Spinal cord (tissue), 10 donors: Measurements from ENCODE around the gene PLD6. TPM values are rescaled to one million over a fixed set of nuclear protein-coding genes. Genes with fewer than 3 reads are reported as not detected.
A peak's percentile ranks its signal among the peaks of the same experiment; 100 is the strongest.

Experiments
- DNase-seq, 6 donors: peaks; one replicate each; pipeline versions ENCODE4 v3.0.0 to v3.0.0-alpha.2; 2013 to 2015; ENCODE audit warnings: low spot score in 6 of 6, low read depth in 4 of 6
- H3K27ac ChIP-seq: one replicate; pipeline ENCODE4 v1.5.1; 2013; ENCODE audit warnings: low read depth, low read length, control low read depth
- H3K27me3 ChIP-seq: one replicate; pipeline ENCODE4 v1.6.1; 2013; ENCODE audit warnings: low read length; ENCODE audit not compliant: control insufficient read depth, insufficient read depth
- H3K36me3 ChIP-seq: one replicate; pipeline ENCODE4 v1.6.1; 2013; ENCODE audit warnings: low read length; ENCODE audit not compliant: control insufficient read depth, insufficient read depth
- H3K4me1 ChIP-seq: one replicate; pipeline ENCODE4 v1.6.1; 2013; ENCODE audit warnings: low read length; ENCODE audit not compliant: control insufficient read depth, insufficient read depth
- H3K4me3 ChIP-seq: one replicate; pipeline ENCODE4 v1.5.1; 2013; ENCODE audit warnings: low read depth, low read length, control low read depth
- H3K9me3 ChIP-seq: one replicate; pipeline ENCODE4 v1.6.1; 2013; ENCODE audit warnings: low read length; ENCODE audit not compliant: control insufficient read depth, insufficient read depth
- WGBS: methylation state at CpG from one replicate; pipeline ENCODE4 v1.1.5; 2013; ENCODE audit warnings: missing lambda C conversion rate; ENCODE audit not compliant: insufficient coverage; 5-methylcytosine and 5-hydroxymethylcytosine counted together
- polyA plus RNA-seq, 2 donors: library from polyadenylated mRNA; unstranded; fragments of 120-200 nt; gene quantifications; one replicate each; pipeline ENCODE4 v1.2.1, GENCODE V29; 2013; ENCODE audit not compliant: insufficient read length in 2 of 2
- total RNA-seq, 2 donors: library from RNA; depleted of rRNA in 1 of 2; stranded (reverse); fragments of 120-200 nt in 1 of 2; fragments of >200 nt in 1 of 2; gene quantifications; one replicate each; pipeline versions ENCODE4 v1.2.3 to v1.2.4, GENCODE V29; 2013 to 2014
- donor health status: healthy.

PLD6 gene
- total and polyA plus RNA-seq, 4 donors, result 10.2 to 14.7 (median 11.8) TPM

DNA sequence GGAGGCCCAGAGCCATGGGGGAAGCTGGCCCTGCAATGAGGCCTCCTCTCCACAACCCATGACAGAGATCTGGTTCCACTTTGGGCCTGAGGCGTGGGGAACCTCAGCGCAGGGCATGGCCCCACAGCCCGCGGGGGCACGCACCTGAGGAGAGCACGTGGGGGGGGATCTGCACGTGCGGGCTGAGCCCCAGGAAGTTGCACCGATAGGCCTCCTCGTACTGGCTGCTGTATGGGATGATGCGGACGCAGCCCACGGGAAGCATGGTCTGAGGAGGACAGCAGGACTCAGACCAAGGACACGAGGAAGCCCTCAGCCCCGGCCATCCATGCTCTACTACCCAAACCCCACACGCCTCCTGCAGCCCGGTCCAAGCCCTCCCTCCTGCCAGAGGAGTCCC lies 10.1 kb upstream of the PLD6 start:
- H3K36me3 ChIP-seq, result peaks cover 95% of the 10 kb centered on the region
- no peak for DNase-seq
- no peaks in the 10 kb centered on the region for H3K9me3 ChIP-seq
- no peaks in the 10 kb centered on the region for H3K4me1 ChIP-seq
- WGBS, result 96% methylated on average over 13 of the region's 17 CpGs
- no peak overlapping the region for H3K27ac ChIP-seq
- H3K4me3 ChIP-seq, result no peak overlapping the region
- no peaks in the 10 kb centered on the region for H3K27me3 ChIP-seq

GRCh38 chr17:17215575-17215974 lies 9.4 kb upstream of the PLD6 start:
- no peak overlapping the region for H3K4me3 ChIP-seq
- H3K4me1 ChIP-seq, result no peaks in the 10 kb centered on the region
- H3K27ac ChIP-seq, result no peak overlapping the region
- DNase-seq, result no peak
- no peaks in the 10 kb centered on the region for H3K9me3 ChIP-seq
- H3K27me3 ChIP-seq, result no peaks in the 10 kb centered on the region
- H3K36me3 ChIP-seq, result peaks cover 95% of the 10 kb centered on the region
- 97% methylated on average over 6 of the region's 8 CpGs for WGBS

GRCh38 chr17:17214646-17215436 lies 8.7 kb upstream of the PLD6 start:
- Histone ChIP-seq H3K4me1 (no peaks in the 10 kb centered on the region), H3K27ac (no peak overlapping the region)
- 85% methylated on average over 16 of the region's 27 CpGs for WGBS

DNA sequence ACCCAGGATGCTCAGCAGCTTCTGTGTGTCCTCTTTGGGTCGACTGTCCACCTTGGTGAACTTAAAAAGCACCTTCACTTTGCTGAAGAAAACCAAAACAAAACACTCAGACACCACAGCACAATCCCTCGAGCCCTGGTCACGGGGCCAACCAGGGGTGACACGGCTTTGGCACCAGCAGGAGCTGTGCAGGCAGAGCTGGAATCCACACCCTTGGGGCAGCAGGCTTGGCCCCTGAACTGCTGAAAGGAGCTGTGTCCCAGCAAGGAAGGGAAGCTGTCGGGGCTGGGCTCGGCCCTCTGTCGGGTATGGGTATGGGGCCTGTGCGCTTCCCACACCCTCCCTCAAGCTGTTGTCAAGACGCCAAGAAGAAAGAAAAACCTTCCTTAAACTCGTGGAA lies 7.6 kb upstream of the PLD6 start:
- peaks cover 79% of the 10 kb centered on the region for H3K36me3 ChIP-seq
- H3K9me3 ChIP-seq, result no peaks in the 10 kb centered on the region
- H3K27ac ChIP-seq, result no peak overlapping the region
- no peaks in the 10 kb centered on the region for H3K4me1 ChIP-seq
- 94% methylated on average over 4 of the region's 10 CpGs for WGBS
- no peak overlapping the region for H3K4me3 ChIP-seq
- no peaks in the 10 kb centered on the region for H3K27me3 ChIP-seq
- DNase-seq, result no peak

More at GRCh38 chr17:17214646-17215436, 8.7 kb upstream of the PLD6 start:
- no peaks in the 10 kb centered on the region for H3K9me3 ChIP-seq
- no peak for DNase-seq
- H3K36me3 ChIP-seq, result peaks cover 90% of the 10 kb centered on the region
- H3K27me3 ChIP-seq, result no peaks in the 10 kb centered on the region
- H3K4me3 ChIP-seq, result no peak overlapping the region

DNA sequence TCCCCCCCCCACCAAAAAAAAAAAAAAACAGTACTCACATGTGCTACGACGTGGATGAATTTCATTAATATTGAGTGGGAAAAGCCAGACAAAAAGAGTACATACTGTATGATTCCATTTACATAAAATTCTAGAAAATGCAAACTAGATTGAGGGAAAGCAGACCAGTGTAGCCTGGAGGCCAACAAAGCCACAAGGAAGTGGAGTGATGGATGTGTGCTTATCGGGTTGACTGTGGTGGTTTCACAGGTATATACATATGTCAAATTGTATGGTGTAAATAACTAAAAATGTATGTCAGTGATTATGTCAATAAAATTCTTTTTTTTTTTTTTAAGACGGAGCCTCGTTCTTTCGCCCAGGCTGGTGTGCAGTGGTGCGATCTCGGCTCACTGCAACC lies 1.9 kb upstream of the PLD6 start:
- Histone ChIP-seq H3K4me1 (peaks cover 28% of the 10 kb centered on the region), H3K27me3 (no peaks in the 10 kb centered on the region), H3K4me3 (no peak overlapping the region), H3K9me3 (no peaks in the 10 kb centered on the region), H3K27ac (no peak overlapping the region), H3K36me3 (peaks cover 30% of the 10 kb centered on the region)
- no peak for DNase-seq
- 100% methylated on average over 5 of the region's 8 CpGs for WGBS

DNA sequence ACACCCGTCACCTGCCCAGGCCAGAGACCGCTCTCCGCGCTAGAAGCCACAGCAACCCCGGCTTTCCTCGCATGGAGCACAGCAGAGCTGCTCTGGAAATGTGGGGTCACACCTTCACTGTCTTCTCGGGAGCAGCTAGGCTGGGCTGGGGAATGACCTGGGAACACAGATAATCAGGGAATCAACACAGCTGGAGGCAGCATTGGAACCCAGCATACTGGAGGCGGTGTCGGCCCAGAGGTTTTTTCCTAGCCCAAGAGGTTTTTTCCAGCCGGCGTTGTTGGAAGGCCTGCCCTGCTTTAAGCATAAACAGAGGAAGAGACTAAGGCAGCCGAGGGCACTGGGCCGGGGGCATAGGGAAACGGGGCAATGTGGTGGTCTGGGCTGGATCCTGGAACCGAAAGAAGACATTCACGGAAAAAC lies 791 bp upstream of the PLD6 start:
- H3K4me1 ChIP-seq, result peaks cover 31% of the 10 kb centered on the region
- peaks cover 32% of the 10 kb centered on the region for H3K36me3 ChIP-seq
- 77% methylated on average over 16 of the region's 16 CpGs for WGBS
- DNase-seq, result no peak
- no peaks in the 10 kb centered on the region for H3K27me3 ChIP-seq
- H3K27ac ChIP-seq, result peak overlapping the region; percentile 70
- no peak overlapping the region for H3K4me3 ChIP-seq
- no peaks in the 10 kb centered on the region for H3K9me3 ChIP-seq

- Histone ChIP-seq H3K4me1 (peaks cover 39% of the 10 kb centered on the region), H3K27me3 (no peaks in the 10 kb centered on the region), H3K9me3 (no peaks in the 10 kb centered on the region), H3K27ac (peak overlapping the region; percentile 52), H3K4me3 (peak overlapping the region; percentile 58), H3K36me3 (peaks cover 27% of the 10 kb centered on the region)
- WGBS, result 7% methylated on average over 70 of the region's 70 CpGs
- DNase-seq, result peak in 3 of 6 donors; percentile 17 to 53 (median 48)
Observed at GRCh38 chr17:17205368-17206123, 587 bp downstream of the PLD6 start.

DNA sequence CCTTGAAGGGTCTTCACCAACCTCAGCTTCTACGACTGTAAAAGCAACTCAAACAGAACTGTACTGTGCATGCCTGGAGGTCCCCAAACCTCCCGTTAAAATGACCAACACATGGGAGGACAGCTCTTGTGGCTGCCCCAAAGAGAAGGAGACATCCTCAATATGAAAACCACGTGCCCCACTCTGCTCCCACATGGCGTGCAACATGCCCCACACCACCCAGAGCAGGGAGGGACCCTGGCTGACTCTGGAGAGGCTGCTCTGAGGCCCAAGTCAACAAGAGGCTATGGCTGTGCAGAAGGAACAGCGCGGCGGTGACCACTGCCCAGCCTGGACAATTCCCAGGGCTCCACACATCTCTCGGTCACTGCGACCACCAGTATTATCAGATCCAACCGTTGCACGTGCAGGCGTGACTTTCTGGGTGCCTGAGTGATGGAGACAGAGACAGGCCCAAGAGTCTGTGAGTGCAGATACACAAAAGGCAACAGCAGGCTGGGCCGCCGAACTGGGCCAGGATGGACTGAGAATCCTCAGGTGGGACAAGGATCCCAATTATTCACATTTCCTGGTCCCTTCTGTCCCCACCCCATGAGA lies 1.4 kb downstream of the PLD6 start:
- WGBS, result 78% methylated on average over 14 of the region's 14 CpGs
- Histone ChIP-seq H3K27me3 (no peaks in the 10 kb centered on the region), H3K9me3 (no peaks in the 10 kb centered on the region), H3K36me3 (peaks cover 25% of the 10 kb centered on the region), H3K4me1 (peaks cover 43% of the 10 kb centered on the region), H3K27ac (no peak overlapping the region), H3K4me3 (peak overlapping the region; percentile 58)
- no peak for DNase-seq

DNA sequence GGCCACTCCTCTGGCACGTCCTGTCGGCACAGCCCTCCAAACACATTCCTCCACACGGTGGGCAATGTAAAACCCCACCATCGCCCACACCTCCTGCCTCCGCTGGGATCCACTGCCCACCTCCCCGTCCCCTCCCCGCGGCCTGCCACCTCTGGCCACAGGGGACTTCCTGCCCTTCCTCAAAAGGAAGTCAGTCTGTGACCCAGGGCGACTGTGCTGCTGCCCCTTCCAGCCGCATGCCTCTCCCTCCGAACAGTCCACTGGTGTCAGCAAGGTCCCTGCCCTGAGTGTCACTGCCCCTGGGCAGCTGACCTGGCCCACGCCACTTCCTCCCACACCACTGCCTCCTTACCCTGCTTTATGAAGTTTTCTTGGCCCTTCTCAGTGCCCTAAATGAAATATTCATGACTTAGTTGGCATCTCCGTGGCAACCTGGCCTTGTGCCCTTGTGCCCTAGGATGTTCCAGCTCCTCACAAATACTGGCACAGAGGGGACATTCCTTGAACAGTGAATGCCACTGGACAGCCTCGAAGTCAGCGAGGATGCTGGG lies 2.0 kb downstream of the PLD6 start:
- H3K4me1 ChIP-seq, result peaks cover 48% of the 10 kb centered on the region
- 47% methylated on average over 15 of the region's 15 CpGs for WGBS
- DNase-seq, result peak in 4 of 6 donors; percentile 29 to 90 (median 52)
- no peak overlapping the region for H3K4me3 ChIP-seq
- H3K36me3 ChIP-seq, result peaks cover 25% of the 10 kb centered on the region
- H3K9me3 ChIP-seq, result no peaks in the 10 kb centered on the region
- no peak overlapping the region for H3K27ac ChIP-seq
- no peaks in the 10 kb centered on the region for H3K27me3 ChIP-seq
